Osteoblast (primary cell): Measurements from ENCODE around the gene HK1. TPM values are rescaled to one million over a fixed set of nuclear protein-coding genes. Genes with fewer than 3 reads are reported as not detected.
"Not testable (repeated sequence)": the region's sequence is repeated elsewhere in the genome, so short reads cannot be mapped to it uniquely, and the experiment has no call there.

Experiments
- DNase-seq: peaks from one replicate; pipeline ENCODE4 v3.0.0; 2011; ENCODE audit warnings: low spot score, mixed read lengths; ENCODE audit not compliant: insufficient read length; ENCODE audit errors: missing footprints
- H2AFZ ChIP-seq: 2 replicates; pipeline ENCODE4 v1.6.0; 2011; ENCODE audit warnings: mild to moderate bottlenecking, low read length
- H3K27ac ChIP-seq: 2 replicates; pipeline ENCODE4 v1.5.1; 2011; ENCODE audit warnings: mild to moderate bottlenecking, low read depth, low read length, moderate library complexity
- H3K27me3 ChIP-seq: 2 replicates; pipeline ENCODE4 v1.6.0; 2012; ENCODE audit warnings: mild to moderate bottlenecking, control low read depth, inconsistent platforms, low read length, moderate library complexity; ENCODE audit not compliant: insufficient read depth
- H3K36me3 ChIP-seq: 2 replicates; pipeline ENCODE4 v1.5.1; 2011; ENCODE audit warnings: mild to moderate bottlenecking, low read length, control low read depth, moderate library complexity; ENCODE audit not compliant: insufficient read depth
- H3K4me1 ChIP-seq: 2 replicates; pipeline ENCODE4 v1.5.1; 2011; ENCODE audit warnings: mild to moderate bottlenecking, low read length, control low read depth, moderate library complexity; ENCODE audit not compliant: insufficient read depth
- H3K4me2 ChIP-seq: 2 replicates; pipeline ENCODE4 v1.6.0; 2011; ENCODE audit warnings: mild to moderate bottlenecking, low read length; ENCODE audit not compliant: insufficient read depth
- H3K4me3 ChIP-seq: fragments of 200-600 bp; sonication (generic); 3 replicates; pipeline ENCODE4 v1.5.1; 2012; ENCODE audit warnings: mild to moderate bottlenecking, low read length, inconsistent platforms; ENCODE audit not compliant: insufficient read depth
- H3K79me2 ChIP-seq: 2 replicates; pipeline ENCODE4 v1.6.0; 2012; ENCODE audit warnings: mild to moderate bottlenecking, low read length, control low read depth, inconsistent platforms; ENCODE audit not compliant: insufficient read depth
- H3K9me3 ChIP-seq: 2 replicates; pipeline ENCODE4 v1.5.1; 2011; ENCODE audit warnings: low read depth, low read length, control low read depth
- H4K20me1 ChIP-seq: 2 replicates; pipeline ENCODE4 v1.6.0; 2012; ENCODE audit warnings: mild to moderate bottlenecking, low read length, control low read depth; ENCODE audit not compliant: insufficient read depth
- CTCF ChIP-seq: IDR thresholded peaks from 2 replicates; pipeline ENCODE4 v1.5.1; 2011; ENCODE audit warnings: mild to moderate bottlenecking, low read depth, low read length, moderate library complexity; ENCODE audit errors: extremely low read depth
- total RNA-seq: library from RNA; depleted of rRNA; stranded (reverse); fragments of >200 nt; gene quantifications from 2 replicates; pipeline ENCODE4 v1.2.3, GENCODE V29; 2012

HK1 gene
- total RNA-seq, 1 donor, result 111 TPM

DNA sequence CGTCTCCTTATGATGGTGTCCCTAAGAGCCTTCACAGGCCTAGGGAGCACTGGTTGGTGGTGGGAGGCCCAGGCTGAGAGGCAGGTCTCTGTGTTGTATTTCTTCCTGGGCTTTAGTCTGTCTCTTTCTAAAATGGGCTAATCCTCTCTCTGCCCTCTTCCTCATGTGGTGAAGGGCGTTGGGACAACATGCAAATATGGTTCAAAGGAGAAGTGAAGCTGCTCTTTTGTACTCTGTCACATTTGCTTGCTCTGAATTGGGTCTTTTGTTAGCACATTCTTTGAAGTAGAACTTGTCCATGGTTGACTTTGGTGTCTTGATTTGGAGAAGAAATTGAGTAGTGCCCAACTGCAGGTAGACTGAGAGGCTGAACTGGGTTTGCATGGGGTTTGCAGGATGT lies 814 bp downstream of the HK1 start:
- Histone ChIP-seq H3K27ac (peak overlapping the region; percentile 23), H4K20me1 (no peaks in the 10 kb centered on the region), H3K4me1 (peaks cover 9% of the 10 kb centered on the region), H3K79me2 (no peaks in the 10 kb centered on the region), H3K27me3 (peaks cover 7% of the 10 kb centered on the region), H3K4me2 (peak overlapping the region; percentile 51), H3K36me3 (no peaks in the 10 kb centered on the region), H2AFZ (peak overlapping the region; percentile 90), H3K9me3 (no peaks in the 10 kb centered on the region), H3K4me3 (no peak overlapping the region)
- DNase-seq, result no peak
- no peak for TF ChIP-seq CTCF

GRCh38 chr10:69281507-69282413 lies 3.5 kb downstream of the HK1 start:
- H3K4me2 ChIP-seq, result no peak overlapping the region

GRCh38 chr10:69284402-69284801 lies 6.1 kb downstream of the HK1 start:
- H3K36me3 ChIP-seq, H3K4me1 ChIP-seq, H4K20me1 ChIP-seq, H2AFZ ChIP-seq, H3K79me2 ChIP-seq, H3K4me2 ChIP-seq, H3K4me3 ChIP-seq, H3K9me3 ChIP-seq, H3K27ac ChIP-seq, DNase-seq: not testable (repeated sequence)
- peaks cover 11% of the 10 kb centered on the region for H3K27me3 ChIP-seq

More at GRCh38 chr10:69281507-69282413, 3.5 kb downstream of the HK1 start:
- Histone ChIP-seq H3K27me3 (peaks cover 7% of the 10 kb centered on the region), H3K79me2 (no peaks in the 10 kb centered on the region), H4K20me1 (no peaks in the 10 kb centered on the region), H3K27ac (no peak overlapping the region), H3K9me3 (no peaks in the 10 kb centered on the region), H3K36me3 (no peaks in the 10 kb centered on the region), H3K4me3 (no peak overlapping the region), H3K4me1 (peaks cover 9% of the 10 kb centered on the region), H2AFZ (no peak overlapping the region)
- no peak for DNase-seq
- TF ChIP-seq CTCF, result no peak

- no peaks in the 10 kb centered on the region for H4K20me1 ChIP-seq
- H3K36me3 ChIP-seq, result no peaks in the 10 kb centered on the region
- no peak for TF ChIP-seq CTCF
- no peaks in the 10 kb centered on the region for H3K79me2 ChIP-seq
- no peaks in the 10 kb centered on the region for H3K4me1 ChIP-seq
- DNase-seq, result no peak
- H3K9me3 ChIP-seq, result no peaks in the 10 kb centered on the region
- no peak overlapping the region for H3K27ac ChIP-seq
- H3K4me3 ChIP-seq, result no peak overlapping the region
- H3K4me2 ChIP-seq, result no peak overlapping the region
- peaks cover 11% of the 10 kb centered on the region for H3K27me3 ChIP-seq
- H2AFZ ChIP-seq, result no peak overlapping the region
Measured at GRCh38 chr10:69285699-69286098, 7.4 kb downstream of the HK1 start.
